ENCODE measurements around the gene SRD5A3.

SRD5A3 gene

DNA sequence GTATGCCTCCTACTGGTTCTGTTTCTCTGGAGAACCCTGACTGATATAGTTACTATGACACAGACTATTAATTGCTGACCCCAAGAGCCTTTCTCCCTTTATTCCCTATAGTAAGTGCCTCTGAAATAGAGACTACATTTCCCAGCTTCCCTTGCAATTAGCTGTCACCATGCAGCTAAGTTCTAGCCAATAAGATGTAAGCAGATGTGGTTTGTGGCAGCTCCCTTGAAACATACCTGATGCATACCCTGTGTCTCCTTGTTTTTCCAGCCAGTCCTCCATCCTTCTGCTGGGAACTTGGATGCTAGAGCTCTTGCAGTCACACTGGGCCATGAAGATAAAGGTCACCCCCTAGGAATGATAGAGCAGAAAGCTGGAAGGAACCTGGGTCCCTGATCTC is 40.0 kb downstream of the SRD5A3 start:
- no peak for DNase-seq (ENCODE audit: low read depth)
- H3K4me3 ChIP-seq (ENCODE audit: low read length): no peak overlapping the region
- TF ChIP-seq, protein P1, sequence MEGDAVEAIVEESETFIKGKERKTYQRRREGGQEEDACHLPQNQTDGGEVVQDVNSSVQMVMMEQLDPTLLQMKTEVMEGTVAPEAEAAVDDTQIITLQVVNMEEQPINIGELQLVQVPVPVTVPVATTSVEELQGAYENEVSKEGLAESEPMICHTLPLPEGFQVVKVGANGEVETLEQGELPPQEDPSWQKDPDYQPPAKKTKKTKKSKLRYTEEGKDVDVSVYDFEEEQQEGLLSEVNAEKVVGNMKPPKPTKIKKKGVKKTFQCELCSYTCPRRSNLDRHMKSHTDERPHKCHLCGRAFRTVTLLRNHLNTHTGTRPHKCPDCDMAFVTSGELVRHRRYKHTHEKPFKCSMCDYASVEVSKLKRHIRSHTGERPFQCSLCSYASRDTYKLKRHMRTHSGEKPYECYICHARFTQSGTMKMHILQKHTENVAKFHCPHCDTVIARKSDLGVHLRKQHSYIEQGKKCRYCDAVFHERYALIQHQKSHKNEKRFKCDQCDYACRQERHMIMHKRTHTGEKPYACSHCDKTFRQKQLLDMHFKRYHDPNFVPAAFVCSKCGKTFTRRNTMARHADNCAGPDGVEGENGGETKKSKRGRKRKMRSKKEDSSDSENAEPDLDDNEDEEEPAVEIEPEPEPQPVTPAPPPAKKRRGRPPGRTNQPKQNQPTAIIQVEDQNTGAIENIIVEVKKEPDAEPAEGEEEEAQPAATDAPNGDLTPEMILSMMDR (conservative IDR thresholded peaks at IDR 0.05; ENCODE audit: low read depth, low read length): no peak

DNA sequence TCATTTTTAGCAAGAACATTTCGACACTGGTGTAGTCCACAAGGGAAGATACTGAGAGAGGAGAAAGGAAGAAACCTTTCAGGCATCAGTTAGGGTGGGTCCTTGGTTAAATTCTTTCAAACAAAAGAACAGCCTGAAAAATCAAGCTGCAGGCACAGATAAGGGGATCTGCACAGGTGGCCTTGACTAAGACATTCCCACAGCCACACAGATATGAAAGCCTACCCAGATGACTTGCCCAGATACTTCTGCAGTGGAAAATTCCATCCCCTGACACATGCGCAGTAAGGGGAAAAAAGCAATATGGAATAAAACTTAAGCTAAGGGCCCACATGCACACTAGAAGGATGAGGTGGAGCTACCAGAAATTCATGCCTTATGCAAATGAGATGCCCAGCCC is 40.8 kb downstream of the SRD5A3 start:
- no peak for DNase-seq (ENCODE audit: low read depth)
- TF ChIP-seq, protein P1 (conservative IDR thresholded peaks at IDR 0.05; ENCODE audit: low read depth, low read length): no peak
- H3K4me3 ChIP-seq (ENCODE audit: low read length): no peak overlapping the region

DNA sequence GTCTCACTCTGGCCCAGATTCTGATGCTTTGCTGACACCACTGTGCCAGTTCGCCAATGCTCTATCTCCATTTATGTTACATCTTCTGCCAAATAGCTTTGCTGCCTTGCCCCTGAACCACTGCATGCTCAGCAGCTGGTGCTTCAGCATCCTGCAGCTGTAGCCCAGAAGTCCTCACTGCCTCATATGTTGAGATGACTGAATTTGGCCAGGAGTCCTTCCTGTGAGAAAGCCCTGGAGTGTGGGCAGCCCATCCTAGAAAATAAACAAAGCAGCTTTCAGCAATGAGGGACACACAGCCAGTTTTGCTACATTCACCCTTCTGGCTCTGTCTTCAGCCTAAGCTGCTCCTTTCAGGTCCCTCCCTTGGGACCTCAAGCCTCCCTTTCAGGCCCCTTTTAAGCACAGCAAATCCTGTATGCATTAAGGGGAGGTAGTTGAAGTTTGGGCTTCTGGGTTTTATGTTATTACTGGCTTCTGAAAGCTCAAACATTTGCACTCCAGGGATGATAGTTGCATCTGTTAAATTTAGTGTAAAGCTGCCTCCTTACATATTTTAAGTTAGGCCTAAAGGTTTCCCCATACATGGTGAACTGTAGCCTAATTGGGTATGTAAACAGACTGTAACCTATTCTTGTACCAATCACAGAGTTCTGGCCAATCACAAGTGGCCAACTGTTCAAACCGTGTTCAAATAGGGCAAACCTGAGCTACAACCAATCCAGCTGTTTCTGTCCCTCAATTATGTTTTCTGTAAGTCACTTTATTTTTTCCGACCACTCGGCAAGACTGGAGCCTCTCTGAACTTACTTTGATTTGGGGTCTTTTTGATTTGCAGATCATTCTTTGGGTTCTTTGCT is 47.6 kb downstream of the SRD5A3 start:
- H3K4me3 ChIP-seq (ENCODE audit: low read length): no peak overlapping the region
- DNase-seq (ENCODE audit: low read depth): no peak
- TF ChIP-seq, protein P1 (conservative IDR thresholded peaks at IDR 0.05; ENCODE audit: low read depth, low read length): no peak

DNA sequence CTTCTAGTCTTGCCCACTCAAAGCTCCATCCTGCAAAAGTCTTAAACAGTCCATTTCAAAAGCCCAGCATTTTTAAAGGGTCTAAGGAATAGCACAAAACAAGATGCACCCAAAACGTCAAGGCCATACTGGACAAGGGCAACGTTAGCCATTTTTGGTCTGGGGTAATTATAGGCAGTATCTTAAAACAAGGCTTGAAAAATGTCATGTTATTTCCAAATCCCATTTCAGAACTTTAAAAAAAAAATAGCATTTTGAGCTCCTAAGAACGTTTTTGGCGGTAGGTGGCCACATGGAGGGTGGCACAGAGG is 49.1 kb downstream of the SRD5A3 start:
- no peak for DNase-seq (ENCODE audit: low read depth)
- peak overlapping the region; percentile 79 for H3K4me3 ChIP-seq (ENCODE audit: low read length)
- TF ChIP-seq, protein P1 (conservative IDR thresholded peaks at IDR 0.05; ENCODE audit: low read depth, low read length): no peak

DNA sequence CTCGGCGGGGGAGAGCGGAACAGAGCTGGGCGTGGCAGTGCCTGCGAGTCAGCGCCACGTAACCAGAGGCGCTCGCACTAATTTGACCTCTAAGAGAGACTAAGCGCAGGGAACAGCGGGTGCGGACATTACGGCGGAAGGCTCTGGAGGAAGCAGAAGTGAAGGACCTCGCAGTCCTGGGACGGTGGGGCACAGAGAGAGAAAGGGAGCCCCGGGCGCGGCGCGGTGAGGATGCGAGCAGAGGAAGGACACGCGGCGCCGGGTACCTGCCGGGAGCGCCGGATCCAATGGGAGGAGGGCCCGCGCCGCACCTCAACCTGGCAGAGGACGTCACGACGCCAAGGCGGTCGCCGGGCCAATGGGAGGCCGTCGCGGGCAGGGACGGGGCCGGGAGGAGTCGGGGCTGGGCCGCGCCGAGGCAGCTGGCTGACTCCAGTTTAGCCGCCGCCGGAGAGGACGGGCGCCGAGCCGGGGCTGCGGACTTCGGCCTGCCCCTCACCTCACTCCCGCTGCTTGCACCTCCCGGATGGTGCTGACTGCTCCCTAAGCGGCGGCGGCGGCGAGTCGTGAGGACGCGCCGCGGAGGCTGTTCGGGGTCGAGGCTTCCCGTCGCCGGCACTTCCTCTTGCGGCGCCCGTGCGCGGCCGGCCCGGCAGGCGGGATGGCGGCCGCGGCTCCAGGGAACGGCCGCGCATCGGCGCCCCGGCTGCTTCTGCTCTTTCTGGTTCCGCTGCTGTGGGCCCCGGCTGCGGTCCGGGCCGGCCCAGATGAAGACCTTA is 49.7 kb downstream of the SRD5A3 start, which contains the start of gene TMEM165:
TSS of gene TMEM165 (plus strand) at position 429 of the 779 bp plus-strand sequence. CDS start at position 662, 233 bp downstream.
- TF ChIP-seq, protein P1 (conservative IDR thresholded peaks at IDR 0.05; ENCODE audit: low read depth, low read length): no peak
- DNase-seq (ENCODE audit: low read depth): peak; percentile 62
- peak within 1 kb of the TSS; percentile 79 for H3K4me3 ChIP-seq (ENCODE audit: low read length)

DNA sequence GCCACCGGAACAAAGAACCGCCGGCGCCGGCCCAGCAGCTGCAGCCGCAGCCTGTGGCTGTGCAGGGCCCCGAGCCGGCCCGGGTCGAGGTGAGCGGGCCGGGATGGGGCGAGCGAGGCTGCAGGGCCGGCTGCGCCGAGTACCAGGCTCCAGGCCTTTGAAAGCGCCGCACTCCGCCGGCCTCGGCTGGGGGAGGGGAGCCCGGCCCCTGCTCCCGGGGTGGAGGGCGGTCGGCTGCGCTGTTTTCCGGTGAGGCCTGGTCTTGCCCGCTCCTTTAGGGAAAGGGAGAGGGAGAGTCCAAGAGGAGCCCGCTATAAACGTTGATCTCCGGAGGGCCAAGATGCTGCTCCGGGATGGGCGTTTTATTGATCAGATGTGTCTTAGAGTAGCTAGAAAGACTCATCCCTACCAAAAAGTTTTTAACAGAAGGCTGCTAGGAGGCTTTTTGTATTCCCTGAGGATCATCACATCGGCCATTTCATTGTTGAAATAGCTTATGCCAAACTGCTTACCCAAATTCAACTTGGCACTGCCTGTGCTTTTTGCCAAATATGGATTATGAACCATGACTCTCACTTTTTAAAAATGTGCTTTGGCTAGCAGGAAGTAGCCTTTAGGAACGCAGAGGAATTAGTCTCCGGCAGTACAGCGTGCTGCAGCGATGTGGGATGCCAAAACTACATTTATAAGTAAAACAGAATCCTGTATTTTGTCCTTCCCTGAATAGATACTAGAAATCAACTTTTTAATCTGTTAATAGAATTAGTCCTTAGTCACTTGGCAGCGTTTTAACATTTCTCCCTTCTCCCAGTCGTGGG is 50.5 kb downstream of the SRD5A3 start:
- TF ChIP-seq, protein P1 (conservative IDR thresholded peaks at IDR 0.05; ENCODE audit: low read depth, low read length): no peak
- H3K4me3 ChIP-seq (ENCODE audit: low read length): peak overlapping the region; percentile 79
- DNase-seq (ENCODE audit: low read depth): no peak

All from retinal pigment epithelial cell (primary cell).